HG02798 (cell line): ENCODE measurements around the gene LMNA.

Experiments used
- ATAC-seq: cut with Tn5 transposase; IDR thresholded peaks from one replicate; pipeline ENCODE4 v1.9.1; 2021; ENCODE audit warnings: mild to moderate bottlenecking; ENCODE audit not compliant: unreplicated experiment, poor library complexity

LMNA gene

GRCh38 chr1:156135930-156136871, 21.7 kb downstream of the LMNA start:
- ATAC-seq = no peak

- no peak for ATAC-seq
Observed at GRCh38 chr1:156136970-156137483, 22.5 kb downstream of the LMNA start.

GRCh38 chr1:156138458-156138867, 24.0 kb downstream of the LMNA start:
- no peak for ATAC-seq

GRCh38 chr1:156140879-156141707, 26.6 kb downstream of the LMNA start:
- ATAC-seq = no peak

GRCh38 chr1:156143765-156144489, 29.4 kb downstream of the LMNA start:
- no peak for ATAC-seq

GRCh38 chr1:156144742-156145141, 30.2 kb downstream of the LMNA start:
- ATAC-seq = no peak

GRCh38 chr1:156145650-156146019, 31.1 kb downstream of the LMNA start:
- ATAC-seq = no peak

GRCh38 chr1:156146020-156146768, 31.7 kb downstream of the LMNA start:
- no peak for ATAC-seq

GRCh38 chr1:156146769-156147405, 32.4 kb downstream of the LMNA start:
- no peak for ATAC-seq

- no peak for ATAC-seq
Observed at GRCh38 chr1:156148216-156148615, 33.7 kb downstream of the LMNA start.

- ATAC-seq = peak; percentile 56
Observed at GRCh38 chr1:156149374-156150332, 35.1 kb downstream of the LMNA start.

GRCh38 chr1:156150333-156151011, 36.0 kb downstream of the LMNA start:
- no peak for ATAC-seq

GRCh38 chr1:156151093-156151688, 36.7 kb downstream of the LMNA start:
- peak; percentile 14 for ATAC-seq

GRCh38 chr1:156152628-156153027, 38.1 kb downstream of the LMNA start:
- ATAC-seq = no peak

- ATAC-seq = no peak
Observed at GRCh38 chr1:156153362-156153761, 38.9 kb downstream of the LMNA start, which contains the start of gene SEMA4A. TSS of gene SEMA4A (plus strand) at chr1:156153585. CDS start at chr1:156154579, 994 bp downstream.

GRCh38 chr1:156154317-156154749, 39.8 kb downstream of the LMNA start:
- ATAC-seq = peak; percentile 56
